ENCODE measurements around the gene HS6ST3.

Gene HS6ST3

GRCh38 chr13:96651598-96651997, 561.7 kb downstream of the HS6ST3 start:
- no peak for DNase-seq (ENCODE audit: low read depth in 2 of 2)

- DNase-seq (ENCODE audit: low read depth in 2 of 2) = no peak
Measured at GRCh38 chr13:96652506-96652905, 562.6 kb downstream of the HS6ST3 start.

- no peak for DNase-seq (ENCODE audit: low read depth in 2 of 2)
Measured at GRCh38 chr13:96661612-96662011, 571.7 kb downstream of the HS6ST3 start.

GRCh38 chr13:96662036-96662435, 572.1 kb downstream of the HS6ST3 start:
- no peak for DNase-seq (ENCODE audit: low read depth in 2 of 2)

GRCh38 chr13:96667294-96668018, 577.5 kb downstream of the HS6ST3 start:
- DNase-seq (ENCODE audit: low read depth in 2 of 2) = no peak

GRCh38 chr13:96671073-96671472, 581.2 kb downstream of the HS6ST3 start:
- DNase-seq (ENCODE audit: low read depth in 2 of 2) = no peak

GRCh38 chr13:96672016-96672415, 582.1 kb downstream of the HS6ST3 start:
- DNase-seq (ENCODE audit: low read depth in 2 of 2) = no peak

GRCh38 chr13:96673825-96674224, 583.9 kb downstream of the HS6ST3 start:
- no peak for DNase-seq (ENCODE audit: low read depth in 2 of 2)

- no peak for DNase-seq (ENCODE audit: low read depth in 2 of 2)
Measured at GRCh38 chr13:96677029-96677428, 587.1 kb downstream of the HS6ST3 start.

- no peak for DNase-seq (ENCODE audit: low read depth in 2 of 2)
Measured at GRCh38 chr13:96678801-96679200, 588.9 kb downstream of the HS6ST3 start.

- DNase-seq (ENCODE audit: low read depth in 2 of 2) = no peak
Measured at GRCh38 chr13:96680898-96681297, 591.0 kb downstream of the HS6ST3 start.

GRCh38 chr13:96681766-96682165, 591.9 kb downstream of the HS6ST3 start:
- no peak for DNase-seq (ENCODE audit: low read depth in 2 of 2)

- DNase-seq (ENCODE audit: low read depth in 2 of 2) = no peak
Measured at GRCh38 chr13:96684469-96684868, 594.6 kb downstream of the HS6ST3 start.

GRCh38 chr13:96684907-96685306, 595.0 kb downstream of the HS6ST3 start:
- DNase-seq (ENCODE audit: low read depth in 2 of 2) = no peak

- no peak for DNase-seq (ENCODE audit: low read depth in 2 of 2)
Measured at GRCh38 chr13:96686286-96686685, 596.4 kb downstream of the HS6ST3 start.

- DNase-seq (ENCODE audit: low read depth in 2 of 2) = no peak
Measured at GRCh38 chr13:96687191-96687590, 597.3 kb downstream of the HS6ST3 start.

GRCh38 chr13:96690998-96691397, 601.1 kb downstream of the HS6ST3 start:
- DNase-seq (ENCODE audit: low read depth in 2 of 2) = no peak

GRCh38 chr13:96696389-96696900, 606.5 kb downstream of the HS6ST3 start:
- DNase-seq (ENCODE audit: low read depth in 2 of 2) = no peak

- no peak for DNase-seq (ENCODE audit: low read depth in 2 of 2)
Measured at GRCh38 chr13:96700657-96701056, 610.8 kb downstream of the HS6ST3 start.

GRCh38 chr13:96707146-96707545, 617.2 kb downstream of the HS6ST3 start:
- no peak for DNase-seq (ENCODE audit: low read depth in 2 of 2)

- DNase-seq (ENCODE audit: low read depth in 2 of 2) = no peak
Measured at GRCh38 chr13:96710166-96710862, 620.4 kb downstream of the HS6ST3 start.

GRCh38 chr13:96720446-96720845, 630.5 kb downstream of the HS6ST3 start:
- DNase-seq (ENCODE audit: low read depth in 2 of 2) = no peak

GRCh38 chr13:96726651-96727050, 636.7 kb downstream of the HS6ST3 start:
- DNase-seq (ENCODE audit: low read depth in 2 of 2) = no peak

Measured in stimulated activated CD4-positive, alpha-beta T cell treated with anti-CD3 and anti-CD28 coated beads, Interleukin-4, amount 100 ng/mL, for 48 hours (primary cell).